Heart left ventricle (tissue), 13 donors: ENCODE results near the gene SPIN1.

Source experiments
- CTCF ChIP-seq, 12 donors: fragments of 200-600 bp; sonication (generic) in 4 of 12; IDR thresholded peaks; one replicate each; pipeline versions ENCODE4 v1.5.0 to v1.8.0; 2018 to 2022; ENCODE audit warnings: antibody characterized with exemption in 12 of 12, mild to moderate bottlenecking in 5 of 12
- POLR2A ChIP-seq, 2 donors: fragments of 450-650 bp; IDR thresholded peaks; one replicate each; pipeline ENCODE4 v1.6.1; 2017; ENCODE audit warnings: antibody characterized with exemption in 2 of 2, mild to moderate bottlenecking in 2 of 2, moderate library complexity in 2 of 2
- donor health status: ischemic (EF 13 %, LVEDD 7.1; RV severe dilation, severe dysfunction).
- donor health status: DM: no; HTN: yes; CAD: no.
- donor health status: DM: no; HTN: no; CAD: no.
- donor health status: ischemic (EF 25% LVEDD 6.9; RV normal size, moderate dysfunction).
- donor health status: ischemic (EF 25% LVEDD 5.7; RV mildly dilated, moderate dysfunction).
- donor health status: ischemic (EF 35%, LVEDD 5.7; RV mildly dilated, moderate dysfunction).
- donor health status: nonischemic (EF 11% LVEDD 7.7; RV severe dilation, severe dysfunction).
- donor health status: DM: yes; HTN: yes; CAD: no.
- donor health status: PGD.
- donor health status: ischemic (EF 29% LVEDD 5.4; RV normal size, mild dysfunction).
- donor health status: nonischemic (EF 23%, LVEDD 6.1; RV moderate dilation, normal function).

DNA sequence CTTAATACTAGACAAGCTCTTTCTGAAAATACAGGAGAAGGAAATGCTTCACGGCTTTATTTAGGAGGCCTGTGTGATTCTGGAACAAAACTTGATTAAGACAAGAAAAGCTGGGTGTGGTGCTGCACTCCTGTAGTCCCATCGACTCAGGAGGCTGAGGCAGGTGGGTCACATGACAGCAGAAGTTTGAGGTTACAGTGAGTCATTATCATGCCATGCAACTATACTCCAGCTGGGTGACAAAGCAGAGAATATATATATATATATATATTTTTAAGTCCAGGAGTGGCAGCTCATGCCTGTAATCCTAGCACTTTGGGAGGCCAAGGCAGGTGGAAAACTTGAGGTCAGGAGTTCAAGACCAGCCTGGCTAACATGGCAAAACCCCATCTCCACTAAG is 33.1 kb upstream of the SPIN1 start:
- TF ChIP-seq CTCF (IDR thresholded peaks at IDR 0.05) (no peak), POLR2A (IDR thresholded peaks at IDR 0.05) (no peak)
